HEK293 (cell line): ENCODE data around the gene GART.

Experiments
- CTCF ChIP-seq: fragments of 450-650 bp; formaldehyde crosslinking; IDR thresholded peaks from 2 replicates; pipeline ENCODE4 v1.5.1; 2016; ENCODE audit warnings: missing biosample characterization, missing genetic modification characterization
- WT1 ChIP-seq: fragments of 450-650 bp; formaldehyde crosslinking; IDR thresholded peaks from 2 replicates; pipeline ENCODE4 v1.5.1; 2016; ENCODE audit warnings: missing biosample characterization, missing genetic modification characterization
- ZNF302 ChIP-seq: fragments of 450-650 bp; formaldehyde crosslinking; IDR thresholded peaks from 2 replicates; pipeline ENCODE4 v1.5.1; 2016; ENCODE audit warnings: missing biosample characterization, missing genetic modification characterization, low read depth

- no peak for TF ChIP-seq CTCF (tag by site-specific recombination)
- TF ChIP-seq WT1 (tag by site-specific recombination) = no peak
- no peak for TF ChIP-seq ZNF302 (tag by site-specific recombination)
Observed at GRCh38 chr21:33586927-33587326, 45.0 kb upstream of the GART start.
